H9 (cell line): ENCODE results near the gene FMNL1. TPM values are rescaled to one million over a fixed set of nuclear protein-coding genes. Genes with fewer than 3 reads are reported as not detected.

Experiments used
- DNase-seq: peaks from one replicate; pipeline ENCODE4 v3.0.0-alpha.2; 2017
- H2AFZ ChIP-seq: one replicate; pipeline ENCODE4 v1.6.1; 2013; ENCODE audit warnings: mild to moderate bottlenecking, low read length, control low read depth, moderate library complexity
- H2AK5ac ChIP-seq: 2 replicates; pipeline ENCODE4 v1.6.1; 2013; ENCODE audit warnings: low read length, control low read depth, mixed read lengths; ENCODE audit not compliant: insufficient read length
- H2BK120ac ChIP-seq: one replicate; pipeline ENCODE4 v1.6.1; 2013; ENCODE audit warnings: low read depth, mild to moderate bottlenecking, low read length, control low read depth, inconsistent platforms; ENCODE audit not compliant: poor library complexity, severe bottlenecking
- H2BK12ac ChIP-seq: 2 replicates; pipeline ENCODE4 v1.6.1; 2013; ENCODE audit warnings: low read length, control low read depth, mixed read lengths, low read depth; ENCODE audit not compliant: insufficient read length
- H2BK15ac ChIP-seq: 2 replicates; pipeline ENCODE4 v1.6.1; 2013; ENCODE audit warnings: low read depth, low read length, control low read depth
- H2BK20ac ChIP-seq: one replicate; pipeline ENCODE4 v1.6.1; 2013; ENCODE audit warnings: low read depth, mild to moderate bottlenecking, low read length, control low read depth, inconsistent platforms; ENCODE audit not compliant: poor library complexity, severe bottlenecking
- H2BK5ac ChIP-seq: 2 replicates; pipeline ENCODE4 v1.6.1; 2013; ENCODE audit warnings: low read length, control low read depth, mixed read lengths; ENCODE audit not compliant: insufficient read length
- H3K14ac ChIP-seq: 2 replicates; pipeline ENCODE4 v1.6.1; 2013; ENCODE audit warnings: low read length, control low read depth; ENCODE audit not compliant: insufficient read depth
- H3K18ac ChIP-seq: 2 replicates; pipeline ENCODE4 v1.6.1; 2013; ENCODE audit warnings: low read depth, mild to moderate bottlenecking, mixed read lengths, low read length, control low read depth; ENCODE audit not compliant: insufficient read length
- H3K23ac ChIP-seq: 2 replicates; pipeline ENCODE4 v1.6.1; 2013; ENCODE audit warnings: low read length, control low read depth, mixed read lengths, low read depth; ENCODE audit not compliant: insufficient read length
- H3K23me2 ChIP-seq: 2 replicates; pipeline ENCODE4 v1.6.1; 2013; ENCODE audit warnings: low read depth, mild to moderate bottlenecking, mixed read lengths, low read length, control low read depth; ENCODE audit not compliant: insufficient read length, poor library complexity, severe bottlenecking
- H3K27ac ChIP-seq: 2 replicates; pipeline ENCODE4 v1.5.1; 2013; ENCODE audit warnings: low read length, control low read depth, mixed read lengths, low read depth; ENCODE audit not compliant: insufficient read length
- H3K27me3 ChIP-seq: 2 replicates; pipeline ENCODE4 v1.6.1; 2013; ENCODE audit warnings: low read length, control low read depth, inconsistent platforms; ENCODE audit not compliant: insufficient read depth
- H3K4ac ChIP-seq: 2 replicates; pipeline ENCODE4 v1.6.1; 2013; ENCODE audit warnings: low read depth, mild to moderate bottlenecking, control low read depth, inconsistent platforms, low read length, moderate library complexity
- H3K4me1 ChIP-seq: 2 replicates; pipeline ENCODE4 v1.6.1; 2013; ENCODE audit warnings: low read length, control low read depth, inconsistent platforms; ENCODE audit not compliant: insufficient read depth
- H3K4me2 ChIP-seq: 2 replicates; pipeline ENCODE4 v1.6.1; 2013; ENCODE audit warnings: low read length, control low read depth, mixed read lengths; ENCODE audit not compliant: insufficient read length, insufficient read depth
- H3K56ac ChIP-seq: 2 replicates; pipeline ENCODE4 v1.6.1; 2013; ENCODE audit warnings: low read depth, mild to moderate bottlenecking, mixed read lengths, low read length, control low read depth; ENCODE audit not compliant: insufficient read length
- H3K79me1 ChIP-seq: 2 replicates; pipeline ENCODE4 v1.6.1; 2013; ENCODE audit warnings: low read depth, mild to moderate bottlenecking, moderate library complexity, low read length, control low read depth, inconsistent platforms; ENCODE audit not compliant: insufficient read depth, poor library complexity, severe bottlenecking
- H3K79me2 ChIP-seq: 2 replicates; pipeline ENCODE4 v1.6.1; 2013; ENCODE audit warnings: low read length, control low read depth, inconsistent platforms; ENCODE audit not compliant: insufficient read depth
- H3K9ac ChIP-seq: 2 replicates; pipeline ENCODE4 v1.6.1; 2013; ENCODE audit warnings: low read length, control low read depth, mixed read lengths; ENCODE audit not compliant: insufficient read length; ENCODE audit errors: extremely low read depth
- H3K9me3 ChIP-seq: one replicate; pipeline ENCODE4 v1.6.1; 2013; ENCODE audit warnings: low read depth, low read length, inconsistent platforms; ENCODE audit not compliant: control insufficient read depth
- H3T11ph ChIP-seq: one replicate; pipeline ENCODE4 v1.6.1; 2013; ENCODE audit warnings: mild to moderate bottlenecking, low read length, control low read depth, inconsistent platforms
- H4K20me1 ChIP-seq: one replicate; pipeline ENCODE4 v1.6.1; 2013; ENCODE audit not compliant: control insufficient read depth, insufficient read length, insufficient read depth
- H4K5ac ChIP-seq: 2 replicates; pipeline ENCODE4 v1.6.1; 2013; ENCODE audit warnings: low read depth, mild to moderate bottlenecking, mixed read lengths, low read length, control low read depth; ENCODE audit not compliant: insufficient read length
- H4K8ac ChIP-seq: replicated peaks from 2 replicates; pipeline ENCODE4 v1.6.1; 2013; ENCODE audit warnings: low read length, control low read depth, mixed read lengths, low read depth; ENCODE audit not compliant: insufficient read length
- H4K91ac ChIP-seq: 2 replicates; pipeline ENCODE4 v1.6.1; 2013; ENCODE audit warnings: low read depth, mild to moderate bottlenecking, moderate library complexity, mixed read lengths, low read length, control low read depth; ENCODE audit not compliant: insufficient read length
- H3K27ac Mint-ChIP-seq, 3 experiments: 2 replicates in 2 of 3; 3 replicates in 1 of 3; pipeline ENCODE4 v1.8.0; 2020 to 2021; ENCODE audit warnings: mixed read lengths in 3 of 3, mild to moderate bottlenecking in 1 of 3, moderate library complexity in 1 of 3
- H3K27me3 Mint-ChIP-seq: 2 replicates; pipeline ENCODE4 v1.8.0; 2021; ENCODE audit warnings: low read depth, mild to moderate bottlenecking, moderate library complexity, mixed read lengths
- H3K36me3 Mint-ChIP-seq, 3 experiments: 2 replicates in 2 of 3; 3 replicates in 1 of 3; pipeline ENCODE4 v1.8.0; 2020 to 2021; ENCODE audit warnings: low read depth in 3 of 3, mixed read lengths in 3 of 3; ENCODE audit not compliant: insufficient read depth in 1 of 3
- H3K4me1 Mint-ChIP-seq, 2 experiments: 2 replicates each; pipeline ENCODE4 v1.8.0; 2020; ENCODE audit warnings: mixed read lengths in 2 of 2
- H3K4me3 Mint-ChIP-seq, 2 experiments: 2 replicates in 1 of 2; 3 replicates in 1 of 2; pipeline ENCODE4 v1.8.0; 2020 to 2021; ENCODE audit warnings: mild to moderate bottlenecking in 2 of 2, mixed read lengths in 2 of 2, moderate library complexity in 1 of 2
- H3K9me3 Mint-ChIP-seq, 2 experiments: 2 replicates in 1 of 2; 3 replicates in 1 of 2; pipeline ENCODE4 v1.8.0; 2020; ENCODE audit warnings: mild to moderate bottlenecking in 2 of 2, mixed read lengths in 2 of 2, moderate library complexity in 1 of 2
- CTCF ChIP-seq: fragments of 200-600 bp; sonication (generic); conservative IDR thresholded peaks from 3 replicates; pipeline ENCODE4 v1.8.0; 2021; ENCODE audit warnings: antibody characterized with exemption, mild to moderate bottlenecking
- WGBS: extraction: QIAGEN DNeasy Blood & Tissue Kit; methylation state at CpG from one replicate; pipeline ENCODE4 v1.1.7; 2013; ENCODE audit warnings: missing lambda C conversion rate, low lambda C conversion rate, mixed read lengths; ENCODE audit not compliant: insufficient read length; ENCODE audit errors: extremely low coverage; 5-methylcytosine and 5-hydroxymethylcytosine counted together
- total RNA-seq: library from RNA; stranded (reverse); gene quantifications from 2 replicates; pipeline ENCODE4 v1.2.1, GENCODE V29; 2021

The FMNL1 gene
- total RNA-seq, 1 experiment from 2014 or later = 6.9 TPM

DNA sequence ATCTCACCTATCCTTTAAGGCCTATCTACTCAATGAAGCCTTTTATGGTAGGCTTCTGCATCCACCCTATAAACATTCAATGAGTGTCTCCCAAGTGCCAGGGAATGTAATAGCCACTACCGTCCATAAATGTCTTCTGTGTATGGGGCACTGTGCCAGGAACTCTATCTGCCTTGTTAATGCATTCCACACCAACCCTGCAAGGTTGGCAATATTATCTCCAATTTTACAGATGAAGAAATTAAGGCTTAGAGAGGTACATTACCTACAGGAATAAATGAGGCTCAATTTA lies 75.1 kb downstream of the FMNL1 start:
- Histone ChIP-seq H3K79me1 (no peaks in the 10 kb centered on the region), H3K14ac (no peak overlapping the region), H3K4me1 (no peaks in the 10 kb centered on the region; the same call in 1 of the 2 replicates), H2BK15ac (no peak overlapping the region), H3K27me3 (no peaks in the 10 kb centered on the region), H2AK5ac (no peak overlapping the region), H2BK120ac (no peak overlapping the region), H3K23ac (no peak overlapping the region), H4K8ac (no peak overlapping the region), H2BK12ac (no peak overlapping the region), H3K4ac (no peak overlapping the region), H4K5ac (no peak overlapping the region), H3K79me2 (no peaks in the 10 kb centered on the region; the same call in 1 of the 2 replicates), H3K18ac (no peak overlapping the region), H4K20me1 (no peaks in the 10 kb centered on the region), H3K4me2 (no peak overlapping the region), H3T11ph (no peak overlapping the region), H2BK5ac (no peak overlapping the region), H2BK20ac (no peak overlapping the region), H3K9me3 (no peaks in the 10 kb centered on the region), H4K91ac (no peak overlapping the region), H3K23me2 (no peaks in the 10 kb centered on the region), H3K27ac (no peak overlapping the region), H2AFZ (no peak overlapping the region), H3K9ac (no peak overlapping the region), H3K56ac (no peak overlapping the region)
- no peaks in the 10 kb centered on the region for H3K9me3 Mint-ChIP-seq
- no peak overlapping the region for H3K4me3 Mint-ChIP-seq
- peak overlapping the region in 1 of 3 experiments; percentile 74; a peak in 2 of 7 replicates for H3K27ac Mint-ChIP-seq
- WGBS = no CpG with 5 or more reads among the region's 1 CpG
- no peak for TF ChIP-seq CTCF
- DNase-seq = no peak
- H3K36me3 Mint-ChIP-seq = no peaks in the 10 kb centered on the region; a peak in 2 of 7 replicates
- no peaks in the 10 kb centered on the region for H3K27me3 Mint-ChIP-seq
- peaks cover 6 to 15% of the 10 kb centered on the region in 2 experiments for H3K4me1 Mint-ChIP-seq

Other genes starting within 250 kb of the FMNL1 start
- 48.3 and 53.2 TPM in 2 replicates for gene DCAKD, start 170.3 kb upstream of the FMNL1 start, total RNA-seq
- 150 and 151 TPM in 2 replicates for gene NMT1, start 160.6 kb upstream of the FMNL1 start, total RNA-seq
- gene PLCD3, start 89.4 kb upstream of the FMNL1 start, total RNA-seq = 41.6 and 48.5 TPM in 2 replicates
- gene ACBD4, start 86.2 kb upstream of the FMNL1 start, total RNA-seq = 9.7 and 10.5 TPM in 2 replicates
- 32.4 and 33.0 TPM in 2 replicates for gene HEXIM1, start 73.4 kb upstream of the FMNL1 start, total RNA-seq
- gene HEXIM2, start 60.0 kb upstream of the FMNL1 start, total RNA-seq = 12.5 and 16.1 TPM in 2 replicates
- gene SPATA32, start 40.2 kb downstream of the FMNL1 start, total RNA-seq = 0.42 and 0.81 TPM in 2 replicates
- gene MAP3K14, start 95.1 kb downstream of the FMNL1 start, total RNA-seq = 7.6 and 7.8 TPM in 2 replicates
- gene ARHGAP27, start 211.0 kb downstream of the FMNL1 start, total RNA-seq = 9.9 and 11.4 TPM in 2 replicates